GM23338 (cell line): ENCODE results near the gene TGM6. TPM values are rescaled to one million over a fixed set of nuclear protein-coding genes. Genes with fewer than 3 reads are reported as not detected.

Experiments used
- ATAC-seq: fragments of 200-7000 bp; cut with Tn5 transposase; 3 replicates; pipeline ENCODE4 v1.9.1; 2020
- DNase-seq: peaks from one replicate; pipeline ENCODE4 v3.0.0-alpha.2; 2015; ENCODE audit warnings: low spot score
- H2AFZ ChIP-seq: fragments of 200-600 bp; sonication (generic); 2 replicates; pipeline ENCODE4 v1.8.0; 2016; ENCODE audit warnings: antibody characterized with exemption, mild to moderate bottlenecking, moderate library complexity
- H3F3A ChIP-seq: fragments of 200-600 bp; sonication (generic); replicated peaks from 2 replicates; pipeline ENCODE4 v1.8.0; 2017; ENCODE audit warnings: antibody characterized with exemption, mixed run types, low read depth
- H3K27ac ChIP-seq: fragments of 200-600 bp; sonication (generic); 2 replicates; pipeline ENCODE4 v1.6.1; 2016; ENCODE audit warnings: low read depth
- H3K27me3 ChIP-seq: fragments of 200-600 bp; sonication (generic); 2 replicates; pipeline ENCODE4 v1.8.0; 2016; ENCODE audit warnings: mild to moderate bottlenecking, mixed run types, moderate library complexity; ENCODE audit not compliant: insufficient read depth
- H3K36me3 ChIP-seq: fragments of 200-600 bp; sonication (generic); 2 replicates; pipeline ENCODE4 v1.8.0; 2016; ENCODE audit warnings: mild to moderate bottlenecking; ENCODE audit not compliant: insufficient read depth
- H3K4me1 ChIP-seq: fragments of 200-600 bp; sonication (generic); 2 replicates; pipeline ENCODE4 v1.8.0; 2016; ENCODE audit warnings: mild to moderate bottlenecking, moderate library complexity; ENCODE audit not compliant: insufficient read depth
- H3K4me2 ChIP-seq: fragments of 200-600 bp; sonication (generic); 2 replicates; pipeline ENCODE4 v1.7.1; 2017; ENCODE audit warnings: mixed run types
- H3K4me3 ChIP-seq: fragments of 200-600 bp; sonication (generic); 2 replicates; pipeline ENCODE4 v1.6.1; 2016; ENCODE audit warnings: mixed run types
- H3K79me2 ChIP-seq: fragments of 200-600 bp; sonication (generic); replicated peaks from 2 replicates; pipeline ENCODE4 v1.8.0; 2017; ENCODE audit warnings: mild to moderate bottlenecking; ENCODE audit not compliant: insufficient read depth
- H3K9me2 ChIP-seq: fragments of 200-600 bp; sonication (generic); 2 replicates; pipeline ENCODE4 v1.8.0; 2017; ENCODE audit not compliant: insufficient read depth
- H4K20me1 ChIP-seq: fragments of 200-600 bp; sonication (generic); replicated peaks from 2 replicates; pipeline ENCODE4 v1.8.0; 2017; ENCODE audit warnings: mild to moderate bottlenecking; ENCODE audit not compliant: insufficient read depth
- H3K27ac Mint-ChIP-seq: 2 replicates; pipeline ENCODE4 v1.8.0; 2020; ENCODE audit warnings: inconsistent platforms, mild to moderate bottlenecking, moderate library complexity, mixed read lengths
- H3K27me3 Mint-ChIP-seq: 3 replicates; pipeline ENCODE4 v1.8.0; 2022; ENCODE audit warnings: low read depth, mild to moderate bottlenecking, moderate library complexity, mixed read lengths, inconsistent platforms; ENCODE audit not compliant: insufficient read depth, poor library complexity
- H3K36me3 Mint-ChIP-seq: 3 replicates; pipeline ENCODE4 v1.8.0; 2021; ENCODE audit warnings: low read depth, mild to moderate bottlenecking, inconsistent platforms, moderate library complexity, mixed read lengths
- H3K4me1 Mint-ChIP-seq: 3 replicates; pipeline ENCODE4 v1.8.0; 2020; ENCODE audit warnings: mild to moderate bottlenecking, inconsistent platforms, mixed read lengths
- H3K4me3 Mint-ChIP-seq: 3 replicates; pipeline ENCODE4 v1.8.0; 2021; ENCODE audit warnings: moderate library complexity, mild to moderate bottlenecking, inconsistent platforms, mixed read lengths
- H3K9me3 Mint-ChIP-seq: 3 replicates; pipeline ENCODE4 v1.8.0; 2020; ENCODE audit warnings: moderate library complexity, mild to moderate bottlenecking, inconsistent platforms, mixed read lengths
- CREB1 ChIP-seq: fragments of 250-450 bp; sonication (Bioruptor Pico); IDR thresholded peaks from 2 replicates; pipeline ENCODE4 v1.5.0; 2020; ENCODE audit warnings: low read depth, mild to moderate bottlenecking, moderate library complexity
- CTCF ChIP-seq, 2 experiments: fragments of 200-600 bp in 1 of 2; sonication (generic) in 1 of 2; conservative IDR thresholded peaks; 2 replicates each; pipeline versions ENCODE4 v1.5.1 to v1.6.1; 2016 to 2017; ENCODE audit warnings: antibody characterized with exemption in 2 of 2, low read depth in 2 of 2, mild to moderate bottlenecking in 2 of 2, moderate library complexity in 1 of 2
- EZH2 ChIP-seq: fragments of 200-600 bp; sonication (generic); IDR thresholded peaks from one replicate; pipeline ENCODE4 v1.8.0; 2017; ENCODE audit warnings: antibody characterized with exemption, mild to moderate bottlenecking, low read depth; ENCODE audit not compliant: unreplicated experiment
- JUNB ChIP-seq: IDR thresholded peaks from one replicate; pipeline ENCODE4 v1.6.1; 2016; ENCODE audit warnings: antibody characterized with exemption; ENCODE audit not compliant: unreplicated experiment
- POLR2AphosphoS5 ChIP-seq: IDR thresholded peaks from 2 replicates; pipeline ENCODE4 v1.6.1; 2016; ENCODE audit warnings: antibody characterized with exemption, low read depth
- REST ChIP-seq: IDR thresholded peaks from one replicate; pipeline ENCODE4 v1.6.1; 2018; ENCODE audit warnings: antibody characterized with exemption; ENCODE audit not compliant: unreplicated experiment
- ZNF114 ChIP-seq: fragments of 250-450 bp; sonication (Bioruptor Pico); IDR thresholded peaks from 2 replicates; pipeline ENCODE4 v1.5.0; 2020; ENCODE audit warnings: mild to moderate bottlenecking, moderate library complexity
- ZNF462 ChIP-seq: fragments of 250-450 bp; sonication (Bioruptor Pico); IDR thresholded peaks from 2 replicates; pipeline ENCODE4 v1.5.0; 2020; ENCODE audit warnings: mild to moderate bottlenecking, moderate library complexity
- polyA plus RNA-seq: library from polyadenylated mRNA; unstranded; fragments of >200 nt; fragmentation: Nextera tagmentation; extraction: Ambion mirVana; gene quantifications from 2 replicates; pipeline ENCODE4 v1.2.1, GENCODE V29; 2016
- total RNA-seq: library from RNA; depleted of rRNA; stranded (reverse); fragments of >200 nt; shearing (Covaris generic); gene quantifications from 2 replicates; pipeline ENCODE4 v1.2.3, GENCODE V29; 2014

Gene TGM6
- total and polyA plus RNA-seq, 2 experiments from 2014 or later: not detected

GRCh38 chr20:2363587-2363986 is 17.1 kb upstream of the TGM6 start:
- ATAC-seq (peak; percentile 43; the same call in 1 of the 3 replicates), DNase-seq (no peak)
- Mint-ChIP-seq H3K27me3 (peaks cover 2% of the 10 kb centered on the region), H3K36me3 (no peaks in the 10 kb centered on the region; the same call in 2 of the 3 replicates), H3K27ac (no peak overlapping the region), H3K4me1 (peaks cover 6% of the 10 kb centered on the region; the same call in 2 of the 3 replicates), H3K4me3 (no peak overlapping the region), H3K9me3 (peaks cover 23% of the 10 kb centered on the region)
- 0 out of 2 replicates have a peak, but pooled peaks cover 3% of the 10 kb centered on the region for H3K9me2 ChIP-seq
- no peaks in the 10 kb centered on the region for H3K79me2 ChIP-seq
- 0 out of 2 replicates have a peak overlapping the region, but pooled peaks have one; percentile 40 for H2AFZ ChIP-seq
- H3K4me3 ChIP-seq: no peak overlapping the region
- H3K4me2 ChIP-seq: no peak overlapping the region
- no peak overlapping the region for H3K27ac ChIP-seq
- H3K36me3 ChIP-seq: no peaks in the 10 kb centered on the region
- H3F3A ChIP-seq: no peaks in the 10 kb centered on the region
- no peaks in the 10 kb centered on the region for H4K20me1 ChIP-seq
- H3K27me3 ChIP-seq: no peaks in the 10 kb centered on the region
- no peaks in the 10 kb centered on the region for H3K4me1 ChIP-seq
- TF ChIP-seq CTCF (conservative IDR thresholded peaks at IDR 0.05; ENCODE audit: low read depth in 2 of 2) (no peak), CREB1 (CRISPR knock-in tag) (no peak), REST (no peak), POLR2AphosphoS5 (no peak), JUNB (no peak), EZH2 (no peak), ZNF462 (CRISPR knock-in tag) (no peak), ZNF114 (CRISPR knock-in tag) (no peak)
